Activated T-helper 9 cell treated with anti-CD3 and anti-CD28 coated beads, Interleukin-2, amount 50 U/mL, for 16 hours (primary cell): ENCODE data around the gene EVA1A.
"Not testable (repeated sequence)": the region's sequence is repeated elsewhere in the genome, so short reads cannot be mapped to it uniquely, and the experiment has no call there.

Experiments
- DNase-seq: peaks from one replicate; pipeline ENCODE4 v3.0.0-alpha.2; 2020; ENCODE audit warnings: low read depth

The EVA1A gene

DNA sequence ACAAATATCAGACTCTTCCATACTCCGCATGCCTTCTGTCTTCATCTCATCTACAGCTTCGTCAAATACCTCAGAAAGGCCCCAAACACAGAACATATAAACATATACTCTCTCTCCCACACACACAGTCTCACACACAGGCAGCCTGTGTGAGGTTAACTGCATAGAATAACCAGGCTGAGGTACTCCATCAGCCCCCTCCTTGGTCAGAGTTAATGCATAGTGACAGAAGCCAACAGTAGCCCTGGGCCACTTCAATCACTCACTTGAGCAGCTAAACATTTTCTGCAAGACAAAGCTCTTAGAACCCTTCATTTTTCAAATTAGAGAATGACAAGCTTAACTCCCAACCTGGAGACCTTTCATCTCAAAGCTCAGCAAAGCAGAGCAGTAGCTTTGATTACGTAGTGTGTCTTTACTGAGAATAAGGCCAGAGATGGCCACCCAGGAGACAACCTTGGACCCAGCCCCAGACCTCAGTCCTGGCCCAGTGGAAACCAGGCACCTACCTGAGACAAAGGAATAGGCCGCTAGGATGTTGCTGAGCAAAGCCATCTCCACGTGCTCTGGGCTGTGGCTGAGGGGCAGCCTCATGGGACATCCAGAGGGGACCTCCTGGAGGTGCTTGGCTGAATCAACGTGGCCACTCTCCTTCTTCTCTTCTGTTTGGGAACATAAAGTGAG is 43.0 kb downstream of the EVA1A start:
- no peak for DNase-seq

DNA sequence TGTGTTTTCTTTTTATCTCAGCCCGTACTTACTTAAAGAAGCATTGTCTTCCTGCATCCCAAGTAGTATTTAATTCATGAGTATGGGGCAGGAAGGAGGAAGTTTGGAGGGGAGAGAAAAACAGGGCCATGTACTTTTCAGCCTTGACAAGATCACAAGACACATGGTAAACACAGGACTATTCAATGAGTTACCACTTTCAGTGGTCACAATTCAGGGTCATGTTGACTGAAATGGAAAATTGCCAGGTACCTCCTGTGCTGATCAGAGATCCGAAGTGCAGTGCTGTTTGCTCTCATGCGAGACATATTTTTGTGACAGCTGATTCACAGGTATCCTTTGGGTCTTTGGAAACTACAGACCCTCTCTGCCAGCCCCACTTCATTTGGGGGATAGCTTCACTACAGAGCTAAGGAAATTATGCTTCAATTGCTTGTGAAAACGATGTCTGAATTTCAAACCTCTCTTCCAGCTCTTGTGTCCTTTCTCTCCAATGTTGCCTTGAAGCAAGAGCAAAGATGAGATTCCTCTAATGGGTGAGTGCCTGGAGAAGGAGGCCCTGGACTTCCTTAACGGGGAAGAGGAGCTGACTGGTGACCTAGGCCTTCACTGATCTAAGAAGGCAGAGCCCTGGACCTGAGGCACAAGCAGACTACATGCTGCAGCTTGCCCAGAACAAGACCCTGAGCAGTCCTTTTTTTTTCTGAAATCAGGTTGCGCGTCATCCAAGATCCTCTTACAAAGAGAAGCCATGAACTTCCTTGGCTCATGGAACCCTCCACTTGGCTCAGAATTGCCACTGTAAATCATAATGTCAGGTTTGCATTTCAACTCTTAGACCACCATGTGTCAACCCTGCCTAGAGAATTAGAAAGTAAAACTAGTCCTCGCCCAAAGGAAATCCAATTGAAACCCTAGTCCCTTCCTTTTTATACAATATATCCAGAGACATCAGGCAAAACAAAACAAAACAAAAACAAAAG is 44.1 kb downstream of the EVA1A start:
- DNase-seq: no peak

DNA sequence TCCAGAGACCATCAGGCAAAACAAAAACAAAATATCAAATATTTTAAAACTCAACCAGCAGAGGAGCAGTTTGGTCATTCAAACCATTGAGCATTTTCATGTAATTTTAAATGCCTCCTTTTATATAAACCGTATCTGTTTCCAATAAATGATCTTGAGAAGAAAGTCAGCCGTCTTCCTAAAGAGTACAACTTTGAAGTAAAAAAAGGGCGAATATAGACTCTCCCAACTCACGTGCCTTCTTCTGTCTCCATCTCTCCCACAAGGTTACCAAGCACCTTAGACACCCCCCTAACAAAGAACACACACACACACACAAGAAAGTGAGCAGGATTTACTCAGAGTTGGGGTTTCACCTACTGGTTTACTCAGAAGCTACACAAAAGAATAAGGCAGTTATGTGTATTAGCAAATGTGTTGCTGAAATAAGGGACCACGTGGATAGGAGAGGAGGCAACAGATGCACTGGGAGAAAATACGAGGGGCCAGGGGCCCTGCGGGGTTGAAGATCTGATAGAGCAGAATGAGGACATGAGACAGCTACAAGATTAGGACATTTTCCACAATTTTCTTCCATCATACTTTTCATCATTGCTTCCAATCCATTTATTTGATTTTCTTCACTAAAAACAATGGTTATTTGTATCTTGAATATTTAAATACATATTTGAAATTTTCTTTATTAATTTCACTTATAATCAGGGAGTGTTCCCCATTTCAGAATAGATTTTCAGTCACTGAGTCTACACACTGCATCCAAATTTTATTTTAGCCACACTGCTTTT is 45.0 kb downstream of the EVA1A start:
- DNase-seq: no peak

DNA sequence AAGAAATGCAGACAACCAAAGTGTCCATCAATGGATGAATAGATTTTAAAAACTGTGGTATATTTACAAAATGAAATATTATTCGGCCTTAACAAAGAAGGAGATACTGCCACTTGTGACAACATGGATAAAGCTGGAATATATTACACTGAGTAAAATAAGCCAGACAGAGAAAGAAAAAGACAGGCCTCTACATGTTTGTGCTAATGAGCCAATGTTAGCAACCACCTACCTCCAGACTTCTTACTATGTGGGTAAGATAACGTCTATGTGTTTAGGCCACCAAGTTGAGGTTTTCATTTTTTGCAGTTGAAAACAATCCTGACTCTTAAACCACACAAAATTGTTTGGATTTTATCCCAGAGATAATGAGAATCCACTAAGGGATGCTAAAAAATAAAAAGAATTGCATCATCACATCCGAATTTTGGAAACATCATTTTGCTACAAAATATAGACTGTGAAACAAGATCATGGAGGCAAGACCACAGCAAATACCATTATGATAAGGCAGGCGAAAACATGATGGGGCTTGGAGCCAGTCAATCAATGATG is 47.0 kb downstream of the EVA1A start:
- no peak for DNase-seq

DNA sequence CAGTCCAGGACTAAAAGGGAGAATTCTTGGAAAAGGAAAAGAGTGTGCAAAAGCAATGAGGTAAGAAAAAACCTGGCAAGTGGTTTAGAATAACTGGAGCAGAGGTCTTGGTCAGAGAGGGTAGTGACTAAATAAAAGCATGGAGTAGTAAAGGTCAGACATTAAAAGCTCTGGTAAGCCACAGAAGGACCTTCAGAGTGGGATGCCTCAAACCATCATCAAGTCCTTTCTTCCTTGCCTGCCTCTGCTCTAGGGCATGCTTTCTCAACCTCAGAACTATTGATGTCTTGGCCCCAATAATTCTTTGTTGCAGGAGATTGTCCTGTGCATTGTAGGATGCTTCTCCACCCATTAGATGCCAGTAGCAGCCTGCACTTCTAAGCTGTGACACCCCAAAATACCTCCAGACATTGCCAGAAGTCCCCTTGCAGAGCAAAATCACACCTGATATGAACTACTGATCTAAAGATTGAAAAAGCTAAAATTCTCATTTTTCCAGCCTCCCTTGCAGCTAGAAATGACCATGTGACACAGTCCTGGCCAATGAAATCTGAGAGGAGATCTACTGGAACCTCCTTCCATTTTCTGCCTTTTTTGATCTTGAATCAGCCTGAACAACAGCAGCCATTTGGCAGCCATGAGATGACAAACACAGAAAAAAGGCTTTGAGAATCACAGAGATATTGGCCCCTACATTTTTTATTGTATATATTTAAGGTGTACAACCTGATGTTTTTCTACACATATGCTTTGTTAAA is 48.1 kb downstream of the EVA1A start:
- no peak for DNase-seq

DNA sequence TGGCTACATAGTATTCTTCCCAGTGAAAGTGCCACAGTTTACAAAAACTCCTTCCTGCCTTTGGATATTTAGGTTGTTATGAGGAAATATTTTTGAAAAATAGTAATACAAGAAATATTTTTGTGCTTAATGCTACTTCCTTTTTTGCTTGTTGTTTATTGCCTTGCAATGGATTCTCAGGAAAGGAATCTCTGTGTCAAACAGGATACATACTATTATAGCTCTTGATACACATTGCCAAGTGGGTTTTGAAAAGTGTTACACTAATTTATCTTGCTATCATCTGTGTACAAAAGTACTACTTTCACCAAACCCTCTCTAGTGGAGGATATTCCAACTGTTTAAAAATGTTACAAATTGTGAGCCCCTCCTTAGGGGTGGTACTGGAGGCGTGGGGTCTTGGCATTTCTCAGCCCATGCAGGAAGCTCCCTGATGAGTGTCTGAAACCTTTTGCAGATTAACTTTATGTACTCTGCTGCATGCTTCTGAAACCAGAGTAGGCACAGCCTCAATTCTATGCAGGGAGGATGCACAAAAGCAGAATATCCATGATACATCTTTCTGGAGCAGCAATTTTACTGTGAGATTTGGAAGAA is 54.5 kb downstream of the EVA1A start:
- no peak for DNase-seq

DNA sequence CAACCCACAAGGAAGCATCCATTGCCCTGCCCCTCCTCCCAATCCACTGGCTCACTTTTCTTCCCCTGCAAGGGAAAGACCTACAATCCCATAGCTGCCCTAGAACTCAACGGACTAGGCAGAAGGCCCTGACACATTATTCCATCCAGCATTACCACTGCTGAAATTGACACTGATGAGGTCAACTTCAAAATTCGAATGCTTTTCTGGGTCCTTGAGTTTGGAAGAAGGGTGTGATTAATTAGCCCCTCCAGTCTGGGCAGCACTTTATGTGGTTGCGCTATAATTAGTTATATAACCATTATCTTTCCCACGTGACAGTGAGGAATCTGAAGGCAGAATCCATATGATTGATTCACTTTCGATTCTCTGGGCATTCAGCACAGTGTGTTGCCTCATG is 55.7 kb downstream of the EVA1A start:
- DNase-seq: no peak

DNA sequence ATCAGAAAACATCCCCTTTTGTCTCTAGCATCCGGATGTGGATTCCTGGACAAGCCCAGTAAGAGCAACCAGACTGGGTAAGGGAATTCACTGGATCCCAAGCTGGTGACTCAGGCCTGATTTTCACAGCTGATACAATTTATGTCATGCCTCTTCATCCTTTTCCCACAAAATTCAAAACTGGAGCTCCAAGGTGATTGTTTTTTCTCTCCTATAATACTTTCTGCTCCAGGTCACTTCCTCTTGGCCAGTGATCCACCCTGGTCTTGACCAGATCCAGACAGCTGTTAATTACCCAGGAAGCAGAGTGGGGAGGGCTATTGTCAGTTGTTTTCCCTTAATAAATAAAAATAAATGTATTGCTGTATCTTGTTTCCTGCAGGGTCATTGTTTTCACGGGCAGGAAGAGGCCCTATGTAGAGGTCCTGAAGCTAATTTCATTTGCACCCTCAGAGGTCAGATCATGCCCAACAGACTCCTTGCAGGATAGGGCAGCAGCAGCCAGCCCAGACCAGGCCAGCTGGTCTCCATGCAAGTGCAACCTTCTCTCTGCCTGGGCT is 57.6 kb downstream of the EVA1A start:
- DNase-seq: no peak

DNA sequence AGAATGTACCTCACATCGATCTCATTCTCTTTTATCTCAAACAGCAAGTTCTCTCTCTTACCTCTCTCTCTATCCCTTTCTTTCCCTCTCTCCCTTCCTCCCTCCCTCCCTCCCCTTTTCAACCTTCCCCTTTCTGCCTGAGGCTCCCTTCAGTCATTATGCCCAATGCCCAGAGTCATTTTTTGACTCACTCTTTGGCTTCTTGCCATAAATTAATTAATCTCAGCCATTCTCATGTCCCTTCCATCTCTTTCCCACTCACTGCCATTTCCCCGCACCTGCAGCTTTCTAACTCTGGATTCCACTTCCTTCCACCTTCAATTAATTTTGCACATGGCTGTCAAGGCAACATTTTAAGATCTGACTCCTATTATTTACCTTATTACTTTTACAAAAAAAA is 60.1 kb downstream of the EVA1A start:
- DNase-seq: no peak

DNA sequence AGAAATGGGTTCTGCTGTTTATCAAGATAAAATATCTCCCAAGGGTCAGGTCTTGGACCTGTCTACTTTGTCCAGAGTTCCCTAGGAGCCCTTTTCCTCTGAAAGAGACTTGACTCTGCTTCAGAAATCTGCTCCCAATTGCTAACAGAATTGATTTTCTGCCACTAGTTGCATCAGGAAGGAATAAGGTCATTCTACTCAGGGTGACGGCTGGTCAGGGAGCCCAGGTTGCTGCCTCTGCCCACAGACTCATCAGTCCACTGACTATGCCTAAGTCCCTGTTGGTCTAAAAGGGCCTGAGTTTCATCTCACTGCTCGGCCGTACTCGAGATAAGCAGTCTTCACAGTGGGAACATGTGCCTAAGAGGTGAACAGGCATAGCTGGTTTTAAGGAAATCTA is 61.2 kb downstream of the EVA1A start:
- no peak for DNase-seq

DNA sequence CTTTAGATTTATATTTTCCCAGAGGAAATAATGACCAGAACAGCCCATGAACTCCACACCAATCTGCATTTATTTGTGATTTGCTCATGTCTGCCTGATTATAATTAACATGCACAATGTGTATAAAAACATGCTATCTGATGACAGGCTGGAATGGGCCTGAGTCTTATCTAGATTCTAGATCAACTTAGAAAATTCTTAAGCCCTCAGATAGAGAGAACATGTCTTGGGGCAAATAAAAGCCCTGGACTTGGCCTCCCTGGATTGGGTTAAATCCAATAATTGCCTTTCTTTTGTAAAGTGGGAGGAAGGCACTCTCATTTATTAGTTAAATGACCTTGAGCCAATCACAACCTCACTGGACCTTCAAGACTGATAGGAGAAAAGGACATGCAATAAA is 61.8 kb downstream of the EVA1A start:
- no peak for DNase-seq

DNA sequence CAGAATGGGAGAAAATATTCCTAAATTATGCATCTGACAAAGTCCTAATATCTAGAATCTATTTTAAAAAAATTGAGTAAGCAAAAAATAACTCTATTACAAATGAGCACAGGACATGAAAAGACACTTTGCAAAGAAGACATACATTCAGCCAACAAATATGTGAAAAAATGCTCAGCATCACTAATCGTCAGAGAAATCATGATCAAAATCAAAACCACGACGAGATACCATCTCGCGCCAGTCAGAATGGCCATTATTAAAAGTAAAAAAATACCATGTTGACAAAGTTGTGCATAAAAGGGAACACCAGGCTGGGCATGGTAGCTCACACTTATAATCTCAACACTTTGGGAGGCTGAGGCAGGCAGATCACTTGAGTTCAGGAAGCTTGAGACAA is 63.5 kb downstream of the EVA1A start:
- DNase-seq: no peak

DNA sequence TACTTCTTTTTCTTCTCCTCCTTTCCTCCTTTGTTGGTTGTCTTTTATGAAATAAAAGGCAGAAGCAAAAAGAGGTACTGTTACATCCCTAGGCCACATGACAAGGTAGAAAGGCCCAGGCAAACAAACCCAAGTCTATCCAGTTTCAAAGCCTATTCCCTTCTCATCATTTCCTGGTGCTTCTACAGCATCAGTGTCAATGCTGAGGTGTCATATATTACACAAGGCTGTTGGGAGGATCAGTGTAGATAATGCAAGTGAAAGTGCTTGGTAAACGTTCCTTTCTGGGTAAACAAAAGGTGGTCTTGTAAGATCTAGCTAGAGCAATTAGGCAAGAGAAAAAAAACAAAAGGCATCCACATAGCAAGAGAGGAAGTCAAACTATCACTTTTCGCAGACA is 64.9 kb downstream of the EVA1A start:
- DNase-seq: no peak

DNA sequence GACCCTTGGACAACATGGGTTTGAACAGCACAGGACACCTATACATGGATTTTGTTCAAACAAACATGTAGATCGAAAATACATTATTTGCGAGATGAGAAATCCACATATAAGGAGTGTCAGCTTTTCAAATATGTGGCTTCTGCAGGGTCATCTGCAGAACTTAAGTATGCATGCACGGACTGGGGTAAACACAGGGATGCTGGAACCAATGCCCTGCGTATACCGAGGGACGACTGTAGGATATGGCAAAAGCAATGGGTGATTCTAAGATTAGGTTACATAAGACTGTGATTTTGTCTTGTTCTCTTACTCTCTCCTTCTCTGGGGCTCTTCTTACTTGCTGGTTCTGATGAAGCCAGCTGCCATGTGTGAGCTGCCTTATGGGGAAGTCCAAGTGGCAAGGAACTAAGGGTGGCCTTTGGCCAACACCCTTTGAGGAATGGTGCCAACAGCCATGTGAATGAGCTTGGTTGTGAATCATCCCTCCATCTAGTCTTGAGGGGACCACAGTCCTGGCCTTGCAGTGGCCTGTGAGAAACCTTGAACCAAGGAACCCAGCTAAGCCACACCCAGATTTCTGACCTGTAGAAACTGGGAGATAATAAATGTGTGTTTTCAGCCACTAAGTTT is 66.5 kb downstream of the EVA1A start:
- DNase-seq: no peak

DNA sequence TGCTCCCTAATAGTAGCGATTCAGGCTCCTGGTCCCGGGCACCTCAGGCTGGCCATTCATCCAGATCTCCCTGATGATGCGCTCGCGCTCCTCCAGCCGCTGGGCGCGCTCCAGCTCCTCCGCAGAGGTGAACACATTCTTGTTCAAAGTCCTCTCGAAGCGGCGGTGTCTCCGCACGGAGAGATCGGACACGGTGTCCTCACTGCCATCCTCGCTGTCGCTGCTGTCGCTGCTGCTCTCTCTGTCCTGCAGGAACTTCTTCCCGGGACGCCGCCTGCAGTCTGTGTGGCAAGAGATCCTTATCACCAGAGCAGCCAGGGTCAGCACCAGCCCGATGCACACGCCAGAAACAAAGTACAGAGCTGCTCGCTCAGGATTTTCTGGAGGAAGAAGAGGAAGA is 67.5 kb downstream of the EVA1A start:
- DNase-seq: no peak

DNA sequence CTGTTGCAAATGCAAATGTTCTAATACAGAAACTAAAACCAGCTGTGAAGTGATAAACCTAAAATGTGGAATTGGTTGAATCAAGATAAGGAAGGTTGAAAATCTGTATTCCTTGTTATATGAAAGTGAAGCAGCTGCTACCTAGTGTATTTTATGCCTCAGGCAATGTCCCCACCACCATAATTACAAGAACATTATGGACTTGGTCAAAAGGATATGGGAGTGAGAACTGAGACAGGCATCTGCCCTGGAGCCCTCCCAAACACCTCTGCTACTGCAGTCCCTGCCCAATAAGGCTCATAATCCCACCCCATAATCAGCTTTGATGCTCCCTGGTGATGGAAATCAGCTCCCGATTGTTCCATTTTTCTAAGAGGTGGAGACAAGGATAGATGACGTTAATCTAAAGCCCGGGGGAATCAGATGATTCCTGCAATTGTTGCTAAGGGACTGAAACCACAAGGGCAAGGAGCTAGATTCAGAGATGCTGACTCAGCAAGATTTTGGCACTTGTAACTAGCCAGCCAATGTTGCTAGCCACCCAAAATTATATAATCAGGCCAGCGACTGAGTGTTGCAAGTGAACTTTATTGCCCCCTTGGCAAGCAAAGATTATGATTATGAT is 69.5 kb downstream of the EVA1A start:
- no peak for DNase-seq

DNA sequence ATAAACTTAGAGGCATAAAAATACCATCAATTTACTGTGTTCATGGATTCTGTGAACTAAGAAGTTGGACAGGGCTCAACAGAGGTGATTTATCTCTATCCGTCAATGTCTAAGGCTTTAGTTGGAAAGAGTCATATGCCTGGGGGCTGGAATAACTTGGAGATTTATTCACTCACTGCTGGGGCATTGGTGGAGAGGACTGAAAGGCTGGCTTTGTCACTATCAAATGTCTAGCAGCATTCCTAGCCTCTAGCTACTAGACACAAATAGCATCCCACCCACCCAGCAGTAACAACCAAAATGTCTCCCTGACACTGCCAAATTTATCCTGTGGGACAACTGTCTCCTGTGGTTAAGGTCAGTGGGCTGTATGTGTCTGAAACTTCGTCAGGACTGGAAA is 71.0 kb downstream of the EVA1A start:
- no peak for DNase-seq

DNA sequence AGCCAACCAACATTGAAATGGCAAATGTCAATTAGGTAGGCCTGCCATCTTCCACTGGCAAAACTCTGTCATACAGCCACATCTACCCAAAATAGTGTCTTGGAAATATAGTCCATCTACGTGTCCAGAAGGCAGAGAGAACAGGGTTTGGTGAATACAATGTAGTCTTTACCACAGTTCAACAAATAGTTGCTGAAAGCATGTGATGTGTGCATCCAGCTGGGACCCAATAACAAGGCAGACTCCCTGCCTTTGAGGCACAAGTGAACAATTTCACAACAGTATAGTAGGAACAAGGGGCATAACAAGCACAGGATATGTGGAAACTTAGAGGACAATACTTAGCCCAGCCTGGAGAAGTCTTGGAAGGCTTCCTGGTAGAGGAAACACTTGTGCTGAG is 72.6 kb downstream of the EVA1A start:
- DNase-seq: no peak

DNA sequence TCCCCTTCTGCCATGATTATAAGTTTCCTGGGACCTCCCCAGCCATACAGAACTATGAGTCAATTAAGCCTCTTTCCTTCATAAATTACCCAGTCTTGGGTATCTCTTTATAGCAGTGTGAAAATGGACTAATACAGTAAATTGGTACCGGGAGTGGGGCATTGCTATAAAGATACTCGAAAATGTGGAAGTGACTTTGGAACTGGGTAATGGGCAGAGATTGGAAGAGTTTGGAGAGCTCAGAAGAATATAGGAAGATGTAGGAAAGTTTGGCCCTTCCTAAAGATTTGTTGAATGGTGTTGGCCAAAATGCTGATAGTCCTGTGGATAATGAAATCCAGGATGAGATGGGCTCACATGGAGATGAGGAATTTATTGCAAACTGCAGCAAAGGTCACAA is 74.0 kb downstream of the EVA1A start:
- DNase-seq: not testable (repeated sequence)

DNA sequence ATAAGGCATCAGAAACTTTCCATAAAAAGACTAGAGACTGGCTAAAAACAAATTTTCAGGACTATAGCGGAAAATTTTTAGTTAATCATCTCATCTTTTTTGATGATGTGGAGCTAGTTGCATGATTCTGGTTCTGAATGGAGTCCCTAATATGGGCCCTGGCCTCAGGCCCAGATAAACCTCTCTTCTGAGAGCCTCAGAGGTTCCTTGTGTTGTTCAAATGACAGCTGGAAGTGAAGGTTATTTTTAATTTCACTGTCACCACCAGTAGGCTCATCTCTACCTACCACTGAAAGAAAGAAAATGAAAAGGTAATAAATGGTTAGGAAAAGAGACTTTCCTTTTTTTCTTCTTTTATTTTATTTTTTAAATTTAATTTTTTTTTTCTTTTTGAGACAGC is 75.9 kb downstream of the EVA1A start:
- no peak for DNase-seq
